Body of pancreas (tissue), 4 donors: Measurements from ENCODE around the gene MSI2.

ENCODE experiments used
- CTCF ChIP-seq, 7 experiments: fragments of 450-650 bp in 4 of 7; fragments of 200-600 bp in 3 of 7; sonication (generic) in 3 of 7; IDR thresholded peaks; one replicate each; pipeline ENCODE4 v1.5.1; 2016 to 2019; ENCODE audit warnings: antibody characterized with exemption in 7 of 7
- POLR2A ChIP-seq, 3 donors: fragments of 450-650 bp; IDR thresholded peaks; one replicate each; pipeline ENCODE4 v1.6.1; 2016; ENCODE audit warnings: antibody characterized with exemption in 3 of 3, mild to moderate bottlenecking in 2 of 3

GRCh38 chr17:57338257-57338914 lies 82.1 kb downstream of the MSI2 start:
- TF ChIP-seq POLR2A (IDR thresholded peaks at IDR 0.05) (no peak), CTCF (IDR thresholded peaks at IDR 0.05) (no peak)
